ENCODE results near the gene CAPN14.
"Not testable (repeated sequence)": the region's sequence is repeated elsewhere in the genome, so short reads cannot be mapped to it uniquely, and the experiment has no call there.

CAPN14 gene

DNA sequence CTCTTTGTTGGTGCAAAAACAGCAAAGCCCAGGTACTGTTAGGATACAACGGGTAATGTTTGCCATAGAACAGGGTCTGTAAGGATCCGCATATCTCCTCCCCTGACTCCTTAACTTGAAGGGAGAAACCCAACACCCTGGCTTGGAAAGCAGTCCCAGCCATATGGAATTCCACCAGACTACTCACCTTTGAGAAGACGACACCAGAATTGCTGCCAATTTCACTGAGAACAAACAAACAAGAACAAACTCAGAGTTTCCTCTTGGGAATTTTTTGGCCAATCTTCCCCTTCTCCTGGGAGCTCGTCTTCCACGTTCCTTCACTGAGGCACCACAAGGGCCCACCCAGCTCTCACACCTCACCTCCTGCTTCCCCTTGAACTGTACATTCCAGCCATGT is 29.2 kb downstream of the CAPN14 start:
- no peak for ATAC-seq
- TF ChIP-seq ZNF8 (CRISPR knock-in tag; IDR thresholded peaks at IDR 0.05) = no peak
- TF ChIP-seq GLIS3 (CRISPR knock-in tag; IDR thresholded peaks at IDR 0.05) = no peak
- TF ChIP-seq, protein P1, sequence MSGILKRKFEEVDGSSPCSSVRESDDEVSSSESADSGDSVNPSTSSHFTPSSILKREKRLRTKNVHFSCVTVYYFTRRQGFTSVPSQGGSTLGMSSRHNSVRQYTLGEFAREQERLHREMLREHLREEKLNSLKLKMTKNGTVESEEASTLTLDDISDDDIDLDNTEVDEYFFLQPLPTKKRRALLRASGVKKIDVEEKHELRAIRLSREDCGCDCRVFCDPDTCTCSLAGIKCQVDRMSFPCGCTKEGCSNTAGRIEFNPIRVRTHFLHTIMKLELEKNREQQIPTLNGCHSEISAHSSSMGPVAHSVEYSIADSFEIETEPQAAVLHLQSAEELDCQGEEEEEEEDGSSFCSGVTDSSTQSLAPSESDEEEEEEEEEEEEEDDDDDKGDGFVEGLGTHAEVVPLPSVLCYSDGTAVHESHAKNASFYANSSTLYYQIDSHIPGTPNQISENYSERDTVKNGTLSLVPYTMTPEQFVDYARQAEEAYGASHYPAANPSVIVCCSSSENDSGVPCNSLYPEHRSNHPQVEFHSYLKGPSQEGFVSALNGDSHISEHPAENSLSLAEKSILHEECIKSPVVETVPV (CRISPR knock-in tag; IDR thresholded peaks at IDR 0.05) = no peak
- TF ChIP-seq, protein P2, sequence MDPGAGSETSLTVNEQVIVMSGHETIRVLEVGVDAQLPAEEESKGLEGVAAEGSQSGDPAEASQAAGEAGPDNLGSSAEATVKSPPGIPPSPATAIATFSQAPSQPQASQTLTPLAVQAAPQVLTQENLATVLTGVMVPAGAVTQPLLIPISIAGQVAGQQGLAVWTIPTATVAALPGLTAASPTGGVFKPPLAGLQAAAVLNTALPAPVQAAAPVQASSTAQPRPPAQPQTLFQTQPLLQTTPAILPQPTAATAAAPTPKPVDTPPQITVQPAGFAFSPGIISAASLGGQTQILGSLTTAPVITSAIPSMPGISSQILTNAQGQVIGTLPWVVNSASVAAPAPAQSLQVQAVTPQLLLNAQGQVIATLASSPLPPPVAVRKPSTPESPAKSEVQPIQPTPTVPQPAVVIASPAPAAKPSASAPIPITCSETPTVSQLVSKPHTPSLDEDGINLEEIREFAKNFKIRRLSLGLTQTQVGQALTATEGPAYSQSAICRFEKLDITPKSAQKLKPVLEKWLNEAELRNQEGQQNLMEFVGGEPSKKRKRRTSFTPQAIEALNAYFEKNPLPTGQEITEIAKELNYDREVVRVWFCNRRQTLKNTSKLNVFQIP (CRISPR knock-in tag; IDR thresholded peaks at IDR 0.05; ENCODE audit: borderline replicate concordance, low read depth) = no peak
- TF ChIP-seq ZFP30 (CRISPR knock-in tag; IDR thresholded peaks at IDR 0.05) = no peak
- no peak for TF ChIP-seq ZFP3 (CRISPR knock-in tag; IDR thresholded peaks at IDR 0.05)
- TF ChIP-seq, protein P3, sequence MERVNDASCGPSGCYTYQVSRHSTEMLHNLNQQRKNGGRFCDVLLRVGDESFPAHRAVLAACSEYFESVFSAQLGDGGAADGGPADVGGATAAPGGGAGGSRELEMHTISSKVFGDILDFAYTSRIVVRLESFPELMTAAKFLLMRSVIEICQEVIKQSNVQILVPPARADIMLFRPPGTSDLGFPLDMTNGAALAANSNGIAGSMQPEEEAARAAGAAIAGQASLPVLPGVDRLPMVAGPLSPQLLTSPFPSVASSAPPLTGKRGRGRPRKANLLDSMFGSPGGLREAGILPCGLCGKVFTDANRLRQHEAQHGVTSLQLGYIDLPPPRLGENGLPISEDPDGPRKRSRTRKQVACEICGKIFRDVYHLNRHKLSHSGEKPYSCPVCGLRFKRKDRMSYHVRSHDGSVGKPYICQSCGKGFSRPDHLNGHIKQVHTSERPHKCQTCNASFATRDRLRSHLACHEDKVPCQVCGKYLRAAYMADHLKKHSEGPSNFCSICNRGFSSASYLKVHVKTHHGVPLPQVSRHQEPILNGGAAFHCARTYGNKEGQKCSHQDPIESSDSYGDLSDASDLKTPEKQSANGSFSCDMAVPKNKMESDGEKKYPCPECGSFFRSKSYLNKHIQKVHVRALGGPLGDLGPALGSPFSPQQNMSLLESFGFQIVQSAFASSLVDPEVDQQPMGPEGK (CRISPR knock-in tag; IDR thresholded peaks at IDR 0.05; ENCODE audit: borderline replicate concordance) = no peak
- TF ChIP-seq ARNTL (CRISPR knock-in tag; IDR thresholded peaks at IDR 0.05; ENCODE audit: borderline replicate concordance, low read depth) = no peak
- TF ChIP-seq RARB (CRISPR knock-in tag; IDR thresholded peaks at IDR 0.05) = no peak
- no peak for TF ChIP-seq TCF4 (CRISPR knock-in tag; IDR thresholded peaks at IDR 0.05; ENCODE audit: borderline replicate concordance)
- no peak for TF ChIP-seq BACH2 (CRISPR knock-in tag; IDR thresholded peaks at IDR 0.05; ENCODE audit: borderline replicate concordance)
- TF ChIP-seq, protein P4, sequence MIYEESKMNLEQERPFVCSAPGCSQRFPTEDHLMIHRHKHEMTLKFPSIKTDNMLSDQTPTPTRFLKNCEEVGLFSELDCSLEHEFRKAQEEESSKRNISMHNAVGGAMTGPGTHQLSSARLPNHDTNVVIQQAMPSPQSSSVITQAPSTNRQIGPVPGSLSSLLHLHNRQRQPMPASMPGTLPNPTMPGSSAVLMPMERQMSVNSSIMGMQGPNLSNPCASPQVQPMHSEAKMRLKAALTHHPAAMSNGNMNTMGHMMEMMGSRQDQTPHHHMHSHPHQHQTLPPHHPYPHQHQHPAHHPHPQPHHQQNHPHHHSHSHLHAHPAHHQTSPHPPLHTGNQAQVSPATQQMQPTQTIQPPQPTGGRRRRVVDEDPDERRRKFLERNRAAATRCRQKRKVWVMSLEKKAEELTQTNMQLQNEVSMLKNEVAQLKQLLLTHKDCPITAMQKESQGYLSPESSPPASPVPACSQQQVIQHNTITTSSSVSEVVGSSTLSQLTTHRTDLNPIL (CRISPR knock-in tag; IDR thresholded peaks at IDR 0.05; ENCODE audit: low read depth) = no peak
- TF ChIP-seq PPARA (CRISPR knock-in tag; IDR thresholded peaks at IDR 0.05; ENCODE audit: borderline replicate concordance) = no peak
- TF ChIP-seq CSDC2 (CRISPR knock-in tag; IDR thresholded peaks at IDR 0.05) = no peak
- TF ChIP-seq, protein P5, sequence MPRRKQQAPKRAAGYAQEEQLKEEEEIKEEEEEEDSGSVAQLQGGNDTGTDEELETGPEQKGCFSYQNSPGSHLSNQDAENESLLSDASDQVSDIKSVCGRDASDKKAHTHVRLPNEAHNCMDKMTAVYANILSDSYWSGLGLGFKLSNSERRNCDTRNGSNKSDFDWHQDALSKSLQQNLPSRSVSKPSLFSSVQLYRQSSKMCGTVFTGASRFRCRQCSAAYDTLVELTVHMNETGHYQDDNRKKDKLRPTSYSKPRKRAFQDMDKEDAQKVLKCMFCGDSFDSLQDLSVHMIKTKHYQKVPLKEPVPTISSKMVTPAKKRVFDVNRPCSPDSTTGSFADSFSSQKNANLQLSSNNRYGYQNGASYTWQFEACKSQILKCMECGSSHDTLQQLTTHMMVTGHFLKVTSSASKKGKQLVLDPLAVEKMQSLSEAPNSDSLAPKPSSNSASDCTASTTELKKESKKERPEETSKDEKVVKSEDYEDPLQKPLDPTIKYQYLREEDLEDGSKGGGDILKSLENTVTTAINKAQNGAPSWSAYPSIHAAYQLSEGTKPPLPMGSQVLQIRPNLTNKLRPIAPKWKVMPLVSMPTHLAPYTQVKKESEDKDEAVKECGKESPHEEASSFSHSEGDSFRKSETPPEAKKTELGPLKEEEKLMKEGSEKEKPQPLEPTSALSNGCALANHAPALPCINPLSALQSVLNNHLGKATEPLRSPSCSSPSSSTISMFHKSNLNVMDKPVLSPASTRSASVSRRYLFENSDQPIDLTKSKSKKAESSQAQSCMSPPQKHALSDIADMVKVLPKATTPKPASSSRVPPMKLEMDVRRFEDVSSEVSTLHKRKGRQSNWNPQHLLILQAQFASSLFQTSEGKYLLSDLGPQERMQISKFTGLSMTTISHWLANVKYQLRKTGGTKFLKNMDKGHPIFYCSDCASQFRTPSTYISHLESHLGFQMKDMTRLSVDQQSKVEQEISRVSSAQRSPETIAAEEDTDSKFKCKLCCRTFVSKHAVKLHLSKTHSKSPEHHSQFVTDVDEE (CRISPR knock-in tag; IDR thresholded peaks at IDR 0.05) = no peak
- no peak for TF ChIP-seq ISL1 (CRISPR knock-in tag; IDR thresholded peaks at IDR 0.05)
- TF ChIP-seq OSR1 (CRISPR knock-in tag; IDR thresholded peaks at IDR 0.05) = no peak
- no peak for TF ChIP-seq ESRRG (CRISPR knock-in tag; IDR thresholded peaks at IDR 0.05)
- no peak for TF ChIP-seq ZC3H10 (CRISPR knock-in tag; IDR thresholded peaks at IDR 0.05)

DNA sequence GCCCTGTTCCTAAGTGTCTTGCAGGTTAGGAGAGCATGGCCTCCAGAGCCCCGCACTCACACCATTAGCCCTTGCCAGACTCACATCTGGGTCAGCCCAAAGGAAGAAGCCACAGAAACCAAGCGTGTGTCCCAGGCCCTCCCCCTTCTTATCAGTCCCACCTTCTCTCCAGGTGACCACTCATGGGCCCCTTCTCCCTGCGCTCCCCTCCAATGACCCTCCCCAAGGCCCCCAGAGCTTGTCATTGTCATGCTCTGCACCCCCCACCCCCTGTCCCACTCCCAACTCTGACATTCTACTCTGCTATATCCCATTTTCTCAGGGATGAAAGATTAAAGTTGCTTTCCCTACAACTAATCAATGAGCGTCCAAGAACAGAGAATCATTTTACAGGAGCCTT is 30.1 kb downstream of the CAPN14 start:
- ATAC-seq = no peak
- TF ChIP-seq ZC3H10 (CRISPR knock-in tag; IDR thresholded peaks at IDR 0.05) (no peak), ISL1 (CRISPR knock-in tag; IDR thresholded peaks at IDR 0.05) (no peak), GLIS3 (CRISPR knock-in tag; IDR thresholded peaks at IDR 0.05) (no peak), RARB (CRISPR knock-in tag; IDR thresholded peaks at IDR 0.05) (no peak), ZFP30 (CRISPR knock-in tag; IDR thresholded peaks at IDR 0.05) (no peak), ESRRG (CRISPR knock-in tag; IDR thresholded peaks at IDR 0.05) (no peak), CSDC2 (CRISPR knock-in tag; IDR thresholded peaks at IDR 0.05) (no peak), ZFP3 (CRISPR knock-in tag; IDR thresholded peaks at IDR 0.05) (no peak), ARNTL (CRISPR knock-in tag; IDR thresholded peaks at IDR 0.05; ENCODE audit: borderline replicate concordance, low read depth) (no peak), ZNF565 (CRISPR knock-in tag; conservative IDR thresholded peaks at IDR 0.05; ENCODE audit: low read depth) (no peak), SNAI2 (CRISPR knock-in tag; IDR thresholded peaks at IDR 0.05) (no peak), TOX (CRISPR knock-in tag; IDR thresholded peaks at IDR 0.05; ENCODE audit: borderline replicate concordance) (no peak)
- TF ChIP-seq, protein P1 (CRISPR knock-in tag; IDR thresholded peaks at IDR 0.05) = no peak

DNA sequence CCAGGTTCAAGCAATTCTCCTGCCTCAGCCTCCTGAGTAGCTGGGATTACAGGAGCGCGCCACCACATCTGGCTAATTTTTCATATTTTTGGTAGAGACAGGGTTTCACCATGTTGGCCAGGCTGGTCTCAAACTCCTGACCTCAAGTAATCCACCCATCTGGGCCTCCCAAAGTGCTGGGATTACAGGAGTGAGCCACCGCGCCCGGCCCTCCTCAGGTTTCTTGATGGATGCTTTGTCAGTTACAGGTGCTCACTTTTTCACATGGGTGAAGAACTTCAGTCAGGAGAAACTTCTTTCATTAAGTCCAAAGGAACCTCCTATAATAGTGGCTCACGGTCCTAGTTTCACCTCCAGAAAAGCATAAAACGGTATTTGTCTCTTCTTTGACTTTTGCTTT is 33.3 kb downstream of the CAPN14 start:
- not testable (repeated sequence) for ATAC-seq
